OCI-LY1 (cell line): ENCODE measurements around the gene ATAT1.

Experiments
- H2AFZ ChIP-seq: fragments of 200-600 bp; sonication (generic), shearing (Covaris generic); 2 replicates; pipeline ENCODE4 v1.6.0; 2014; ENCODE audit warnings: antibody characterized with exemption, mild to moderate bottlenecking, low read length
- H3F3A ChIP-seq: fragments of 200-600 bp; sonication (generic), shearing (Covaris generic); 2 replicates; pipeline ENCODE4 v1.6.0; 2014; ENCODE audit warnings: mild to moderate bottlenecking, antibody characterized with exemption, low read length, moderate library complexity; ENCODE audit not compliant: insufficient read depth
- H3K27ac ChIP-seq: fragments of 200-600 bp; sonication (generic); 2 replicates; pipeline ENCODE4 v1.5.1; 2014; ENCODE audit warnings: low read length, mixed run types, mild to moderate bottlenecking, low read depth; ENCODE audit not compliant: poor library complexity, severe bottlenecking
- H3K27me3 ChIP-seq: fragments of 200-600 bp; sonication (generic); 2 replicates; pipeline ENCODE4 v1.6.0; 2014; ENCODE audit warnings: antibody characterized with exemption, mild to moderate bottlenecking, low read length, moderate library complexity; ENCODE audit not compliant: insufficient read depth
- H3K36me3 ChIP-seq: fragments of 200-600 bp; sonication (generic); 2 replicates; pipeline ENCODE4 v1.6.1; 2014; ENCODE audit warnings: mild to moderate bottlenecking, antibody characterized with exemption, low read length, moderate library complexity, mixed read lengths; ENCODE audit not compliant: insufficient read depth
- H3K4me1 ChIP-seq: fragments of 200-600 bp; sonication (generic); 2 replicates; pipeline ENCODE4 v1.5.1; 2014; ENCODE audit warnings: mild to moderate bottlenecking, low read length, moderate library complexity; ENCODE audit not compliant: insufficient read depth, severe bottlenecking
- H3K4me2 ChIP-seq: fragments of 200-600 bp; sonication (generic), shearing (Covaris generic); 2 replicates; pipeline ENCODE4 v1.6.1; 2014; ENCODE audit warnings: low read length
- H3K4me3 ChIP-seq: fragments of 200-600 bp; sonication (generic); 2 replicates; pipeline ENCODE4 v1.5.1; 2014; ENCODE audit warnings: low read length, low read depth, mild to moderate bottlenecking, mixed read lengths; ENCODE audit not compliant: poor library complexity, severe bottlenecking
- H3K79me2 ChIP-seq: fragments of 200-600 bp; shearing (Covaris generic); 2 replicates; pipeline ENCODE4 v1.6.1; 2016; ENCODE audit warnings: mixed run types, low read length, mixed read lengths; ENCODE audit not compliant: insufficient read depth
- H3K9ac ChIP-seq: fragments of 200-600 bp; sonication (generic), shearing (Covaris generic); 2 replicates; pipeline ENCODE4 v1.6.1; 2014; ENCODE audit warnings: mild to moderate bottlenecking, low read length, mixed read lengths
- H3K9me2 ChIP-seq: fragments of 200-600 bp; sonication (generic), shearing (Covaris generic); 2 replicates; pipeline ENCODE4 v1.6.1; 2014; ENCODE audit warnings: low read depth, mild to moderate bottlenecking, low read length, mixed read lengths
- H3K9me3 ChIP-seq: fragments of 200-600 bp; shearing (Covaris generic); 2 replicates; pipeline ENCODE4 v1.6.1; 2014; ENCODE audit warnings: low read length, mixed read lengths
- H4K20me1 ChIP-seq: fragments of 200-600 bp; sonication (generic), shearing (Covaris generic); 2 replicates; pipeline ENCODE4 v1.6.0; 2016; ENCODE audit warnings: mild to moderate bottlenecking, low read length; ENCODE audit not compliant: insufficient read depth
- CTCF ChIP-seq: fragments of 200-600 bp; sonication (generic), shearing (Covaris generic); IDR thresholded peaks from 2 replicates; pipeline ENCODE4 v1.5.1; 2017; ENCODE audit warnings: mild to moderate bottlenecking, antibody characterized with exemption, low read length, moderate library complexity, mixed read lengths
- EZH2 ChIP-seq: fragments of 200-600 bp; sonication (generic), shearing (Covaris generic); IDR thresholded peaks from 2 replicates; pipeline ENCODE4 v1.8.0; 2017; ENCODE audit warnings: borderline replicate concordance, mixed run types, mild to moderate bottlenecking, antibody characterized with exemption, low read length, moderate library complexity, mixed read lengths

ATAT1 gene

DNA sequence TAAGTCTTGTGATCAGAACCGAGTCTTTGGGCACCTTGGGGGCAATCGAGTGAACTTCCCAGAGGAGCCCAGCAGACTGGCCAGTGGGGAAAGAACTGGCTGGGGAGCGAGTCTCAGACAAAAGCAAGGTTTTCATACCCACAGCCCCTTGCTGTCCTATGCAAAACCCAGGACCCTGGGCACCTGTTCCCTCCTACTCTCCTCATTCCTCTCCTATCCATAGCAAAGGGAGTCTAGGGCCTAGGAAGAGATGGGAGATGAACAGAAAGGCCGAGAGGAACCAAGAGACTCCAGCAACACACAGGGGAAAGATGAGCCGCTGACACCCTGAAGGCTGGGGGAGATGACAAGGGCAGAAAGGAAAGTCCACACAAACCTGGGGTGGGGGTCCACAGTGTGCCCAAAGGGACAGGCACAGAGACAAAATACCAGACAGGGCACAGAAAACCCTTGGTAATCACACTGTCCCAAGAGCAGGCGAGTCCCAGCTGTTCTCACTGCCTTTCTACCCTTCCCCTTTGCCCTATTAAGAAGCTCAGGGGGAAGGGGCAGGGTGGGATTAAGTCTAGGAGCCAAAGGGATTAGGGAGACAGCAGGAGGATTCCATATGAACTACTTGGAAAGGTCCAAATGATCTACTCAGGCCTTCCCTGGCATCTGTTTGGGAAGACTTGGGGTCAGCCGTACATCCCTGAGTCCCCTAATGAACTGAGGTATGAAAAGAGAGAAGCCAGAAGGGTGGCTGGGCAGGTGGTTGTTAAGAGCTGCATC, 53.3 kb downstream of the ATAT1 start:
- peaks cover 51% of the 10 kb centered on the region for H3K4me1 ChIP-seq
- H3F3A ChIP-seq: peaks cover 10% of the 10 kb centered on the region
- no peak overlapping the region for H2AFZ ChIP-seq
- no peaks in the 10 kb centered on the region for H3K9me3 ChIP-seq
- H3K36me3 ChIP-seq: peaks cover 28% of the 10 kb centered on the region
- no peaks in the 10 kb centered on the region for H3K9me2 ChIP-seq
- H3K9ac ChIP-seq: peak overlapping the region; percentile 61
- H3K79me2 ChIP-seq: peaks cover 31% of the 10 kb centered on the region
- H3K4me2 ChIP-seq: peak overlapping the region; percentile 91
- H4K20me1 ChIP-seq: no peaks in the 10 kb centered on the region
- peak overlapping the region; percentile 87 for H3K4me3 ChIP-seq
- TF ChIP-seq EZH2 (no peak), CTCF (no peak)
- H3K27me3 ChIP-seq: no peaks in the 10 kb centered on the region
- peak overlapping the region; percentile 95 for H3K27ac ChIP-seq

GRCh38 chr6:30681766-30682142, 55.1 kb downstream of the ATAT1 start:
- Histone ChIP-seq H3K9me3 (no peaks in the 10 kb centered on the region), H3K27ac (peak overlapping the region; percentile 95), H3K9ac (peak overlapping the region; percentile 95), H4K20me1 (no peaks in the 10 kb centered on the region), H3K27me3 (no peaks in the 10 kb centered on the region), H3K4me3 (peak overlapping the region; percentile 87), H3F3A (peaks cover 7% of the 10 kb centered on the region; the same call in 1 of the 2 replicates), H3K9me2 (no peaks in the 10 kb centered on the region), H3K4me1 (peaks cover 64% of the 10 kb centered on the region), H3K4me2 (peak overlapping the region; percentile 75), H3K36me3 (peaks cover 22% of the 10 kb centered on the region), H2AFZ (no peak overlapping the region), H3K79me2 (peaks cover 38% of the 10 kb centered on the region)
- no peak for TF ChIP-seq EZH2
- no peak for TF ChIP-seq CTCF

- Histone ChIP-seq H3K9me2 (no peaks in the 10 kb centered on the region), H3K9me3 (no peaks in the 10 kb centered on the region), H3K4me1 (peaks cover 71% of the 10 kb centered on the region), H3K36me3 (peaks cover 18% of the 10 kb centered on the region; the same call in 1 of the 2 replicates), H3K4me2 (peak overlapping the region; percentile 75), H3K27ac (peak overlapping the region; percentile 95), H3K79me2 (peaks cover 38% of the 10 kb centered on the region), H3K9ac (peak overlapping the region; percentile 95), H4K20me1 (no peaks in the 10 kb centered on the region), H3K4me3 (peak overlapping the region; percentile 87), H3F3A (peaks cover 7% of the 10 kb centered on the region; the same call in 1 of the 2 replicates), H2AFZ (no peak overlapping the region), H3K27me3 (no peaks in the 10 kb centered on the region)
- TF ChIP-seq CTCF: no peak
- TF ChIP-seq EZH2: no peak
Observed at GRCh38 chr6:30682143-30683117, 55.8 kb downstream of the ATAT1 start.
